ENCODE data around the gene VPS9D1.

VPS9D1 gene

DNA sequence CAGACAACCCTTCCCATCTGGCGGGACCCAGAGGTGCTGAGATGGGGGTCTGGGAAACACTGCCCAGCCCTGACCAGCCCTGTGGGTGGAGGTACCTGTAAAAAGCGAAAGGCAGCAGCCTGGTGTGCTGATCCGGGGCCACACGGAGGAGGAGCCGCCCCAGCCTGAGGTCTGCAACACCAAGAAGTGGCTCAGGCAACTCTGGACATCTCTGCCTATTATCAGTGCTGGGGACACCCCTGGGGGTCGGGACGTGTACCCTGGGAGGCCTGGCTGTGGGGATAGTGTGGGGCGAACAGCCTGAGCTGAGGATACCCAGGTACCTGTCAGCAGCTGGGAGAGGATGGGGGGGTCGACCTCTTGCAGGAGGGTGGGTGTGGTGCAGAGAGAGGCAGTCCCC lies 18.7 kb upstream of the VPS9D1 start:
- DNase-seq: no peak
- TF ChIP-seq GATA1 (IDR thresholded peaks at IDR 0.05; ENCODE audit: low read depth, low read length): no peak
- TF ChIP-seq POLR2A (IDR thresholded peaks at IDR 0.05; ENCODE audit: low read length): no peak

- TF ChIP-seq GATA1 (IDR thresholded peaks at IDR 0.05; ENCODE audit: low read depth, low read length) (no peak), POLR2A (IDR thresholded peaks at IDR 0.05; ENCODE audit: low read length) (no peak)
- no peak for DNase-seq
Observed at GRCh38 chr16:89738538-89739317, 18.0 kb upstream of the VPS9D1 start.

- DNase-seq: no peak
- no peak for TF ChIP-seq POLR2A (IDR thresholded peaks at IDR 0.05; ENCODE audit: low read length)
- no peak for TF ChIP-seq GATA1 (IDR thresholded peaks at IDR 0.05; ENCODE audit: low read depth, low read length)
Observed at GRCh38 chr16:89738072-89738377, 17.3 kb upstream of the VPS9D1 start.

GRCh38 chr16:89737341-89738071 lies 16.8 kb upstream of the VPS9D1 start:
- TF ChIP-seq POLR2A (IDR thresholded peaks at IDR 0.05; ENCODE audit: low read length) (no peak), GATA1 (IDR thresholded peaks at IDR 0.05; ENCODE audit: low read depth, low read length) (no peak)

GRCh38 chr16:89736554-89736953 lies 15.9 kb upstream of the VPS9D1 start:
- TF ChIP-seq GATA1 (IDR thresholded peaks at IDR 0.05; ENCODE audit: low read depth, low read length) (no peak), POLR2A (IDR thresholded peaks at IDR 0.05; ENCODE audit: low read length) (no peak)
- no peak for DNase-seq

More at GRCh38 chr16:89737341-89738071, 16.8 kb upstream of the VPS9D1 start:
- DNase-seq: no peak

- no peak for DNase-seq
- TF ChIP-seq GATA1 (IDR thresholded peaks at IDR 0.05; ENCODE audit: low read depth, low read length) (no peak), POLR2A (IDR thresholded peaks at IDR 0.05; ENCODE audit: low read length) (no peak)
Observed at GRCh38 chr16:89733792-89734191, 13.1 kb upstream of the VPS9D1 start.

DNA sequence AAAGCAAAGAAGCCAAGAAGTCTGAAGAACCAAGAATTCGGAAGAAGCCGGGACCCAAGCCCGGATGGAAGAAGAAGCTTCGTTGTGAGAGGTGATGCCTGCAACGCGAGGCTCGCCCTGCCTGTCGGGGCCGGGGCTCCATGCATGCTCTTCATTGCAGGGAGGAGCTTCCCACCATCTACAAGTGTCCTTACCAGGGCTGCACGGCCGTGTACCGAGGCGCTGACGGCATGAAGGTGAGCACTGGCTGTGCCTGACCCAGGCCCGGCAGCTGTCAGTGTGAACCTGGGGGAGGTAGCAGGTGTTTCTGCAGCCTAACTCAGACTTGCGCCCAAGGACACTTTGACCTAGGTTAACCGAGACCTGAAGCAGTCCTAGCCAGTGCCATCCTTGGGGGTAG lies 12.6 kb upstream of the VPS9D1 start:
- no peak for TF ChIP-seq POLR2A (IDR thresholded peaks at IDR 0.05; ENCODE audit: low read length)
- no peak for TF ChIP-seq GATA1 (IDR thresholded peaks at IDR 0.05; ENCODE audit: low read depth, low read length)
- DNase-seq: no peak

- no peak for TF ChIP-seq POLR2A (IDR thresholded peaks at IDR 0.05; ENCODE audit: low read length)
- no peak for TF ChIP-seq GATA1 (IDR thresholded peaks at IDR 0.05; ENCODE audit: low read depth, low read length)
- DNase-seq: no peak
Observed at GRCh38 chr16:89732918-89733242, 12.2 kb upstream of the VPS9D1 start.

GRCh38 chr16:89732142-89732917 lies 11.6 kb upstream of the VPS9D1 start:
- TF ChIP-seq POLR2A (IDR thresholded peaks at IDR 0.05; ENCODE audit: low read length): no peak
- TF ChIP-seq GATA1 (IDR thresholded peaks at IDR 0.05; ENCODE audit: low read depth, low read length): no peak
- DNase-seq: no peak

- DNase-seq: no peak
- TF ChIP-seq POLR2A (IDR thresholded peaks at IDR 0.05; ENCODE audit: low read length) (no peak), GATA1 (IDR thresholded peaks at IDR 0.05; ENCODE audit: low read depth, low read length) (no peak)
Observed at GRCh38 chr16:89730610-89731234, 10.0 kb upstream of the VPS9D1 start.

DNA sequence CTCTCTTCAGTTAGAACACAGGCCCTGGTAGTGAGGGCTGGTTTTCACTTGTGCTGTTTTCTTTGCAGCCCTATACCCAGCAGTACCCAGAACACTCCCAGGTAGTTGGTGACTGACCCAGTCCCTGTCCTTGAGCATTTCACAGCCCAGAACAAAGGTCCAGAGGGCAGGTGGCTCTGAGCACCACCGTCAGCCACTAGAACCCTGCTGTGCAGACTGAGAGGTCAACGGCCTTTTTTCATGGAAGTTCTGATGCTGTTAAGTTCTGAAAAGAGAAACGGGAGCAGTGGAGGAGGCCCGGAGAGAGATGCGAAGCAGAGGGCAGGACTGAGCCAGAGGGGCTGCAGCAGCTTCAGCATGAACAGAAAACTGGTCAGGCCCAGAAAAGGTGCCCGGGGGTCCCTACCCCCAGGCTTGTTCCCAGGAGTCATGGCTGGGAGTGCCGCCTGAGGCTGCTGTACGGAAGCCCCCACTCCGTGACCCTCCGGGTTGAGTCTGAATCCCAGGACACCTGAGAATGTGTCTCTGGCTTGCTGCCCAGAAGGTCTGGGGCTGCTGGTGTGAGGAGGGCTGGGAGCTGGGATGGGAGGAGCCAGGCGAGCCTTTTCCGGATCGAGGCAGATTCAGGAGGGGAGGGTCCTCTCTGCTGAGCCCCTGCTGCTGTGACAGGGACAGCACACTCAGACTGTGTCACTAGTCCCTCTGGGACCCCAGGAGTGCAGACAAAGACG lies 9.3 kb upstream of the VPS9D1 start:
- TF ChIP-seq POLR2A (IDR thresholded peaks at IDR 0.05; ENCODE audit: low read length) (no peak), GATA1 (IDR thresholded peaks at IDR 0.05; ENCODE audit: low read depth, low read length) (no peak)
- no peak for DNase-seq

- no peak for TF ChIP-seq GATA1 (IDR thresholded peaks at IDR 0.05; ENCODE audit: low read depth, low read length)
- no peak for TF ChIP-seq POLR2A (IDR thresholded peaks at IDR 0.05; ENCODE audit: low read length)
- no peak for DNase-seq
Observed at GRCh38 chr16:89729293-89729692, 8.6 kb upstream of the VPS9D1 start.

GRCh38 chr16:89727406-89728120 lies 6.9 kb upstream of the VPS9D1 start:
- no peak for DNase-seq
- TF ChIP-seq POLR2A (IDR thresholded peaks at IDR 0.05; ENCODE audit: low read length) (no peak), GATA1 (IDR thresholded peaks at IDR 0.05; ENCODE audit: low read depth, low read length) (no peak)

Data from erythroblast (primary cell).